SK-N-SH treated with all-trans-retinoic acid at 6 μM for 48 hours (cell line): ENCODE data around the gene MAB21L3.

Experiments used
- ARNTL ChIP-seq: fragments of 450-650 bp; formaldehyde crosslinking; IDR thresholded peaks from 2 replicates; pipeline ENCODE4 v1.5.0; 2020; ENCODE audit warnings: low read depth, mild to moderate bottlenecking, moderate library complexity, borderline replicate concordance
- GLIS3 ChIP-seq: fragments of 250-450 bp; sonication (Bioruptor Pico); IDR thresholded peaks from 2 replicates; pipeline ENCODE4 v1.5.0; 2020; ENCODE audit warnings: mild to moderate bottlenecking, moderate library complexity
- ISL1 ChIP-seq: fragments of 250-450 bp; sonication (Bioruptor Pico); IDR thresholded peaks from 2 replicates; pipeline ENCODE4 v2.1.2; 2022; ENCODE audit warnings: mild to moderate bottlenecking, moderate library complexity
- PPARA ChIP-seq: fragments of 250-450 bp; sonication (Bioruptor Pico); IDR thresholded peaks from 2 replicates; pipeline ENCODE4 v1.5.0; 2020; ENCODE audit warnings: mild to moderate bottlenecking, borderline replicate concordance
- TOX ChIP-seq: fragments of 250-450 bp; sonication (Bioruptor Pico); IDR thresholded peaks from 2 replicates; pipeline ENCODE4 v1.8.0; 2021; ENCODE audit warnings: mild to moderate bottlenecking, moderate library complexity, borderline replicate concordance
- ZFP3 ChIP-seq: fragments of 250-450 bp; sonication (Bioruptor Pico); IDR thresholded peaks from 2 replicates; pipeline ENCODE4 v1.5.0; 2020; ENCODE audit warnings: mild to moderate bottlenecking, moderate library complexity
- ZFP30 ChIP-seq: fragments of 450-650 bp; formaldehyde crosslinking; IDR thresholded peaks from 2 replicates; pipeline ENCODE4 v1.5.0; 2022; ENCODE audit warnings: mild to moderate bottlenecking, moderate library complexity
- ZNF8 ChIP-seq: fragments of 450-650 bp; formaldehyde crosslinking; IDR thresholded peaks from 2 replicates; pipeline ENCODE4 v1.5.0; 2020; ENCODE audit warnings: mild to moderate bottlenecking, moderate library complexity
- TF ChIP-seq, protein P1 (sequence below): fragments of 250-450 bp; sonication (Bioruptor Pico); IDR thresholded peaks from 2 replicates; pipeline ENCODE4 v1.5.0; 2020; ENCODE audit warnings: mild to moderate bottlenecking, moderate library complexity
- TF ChIP-seq, protein P2 (sequence below): fragments of 250-450 bp; sonication (Bioruptor Pico); IDR thresholded peaks from 2 replicates; pipeline ENCODE4 v1.5.1; 2020; ENCODE audit warnings: low read depth, mild to moderate bottlenecking, moderate library complexity

DNA sequence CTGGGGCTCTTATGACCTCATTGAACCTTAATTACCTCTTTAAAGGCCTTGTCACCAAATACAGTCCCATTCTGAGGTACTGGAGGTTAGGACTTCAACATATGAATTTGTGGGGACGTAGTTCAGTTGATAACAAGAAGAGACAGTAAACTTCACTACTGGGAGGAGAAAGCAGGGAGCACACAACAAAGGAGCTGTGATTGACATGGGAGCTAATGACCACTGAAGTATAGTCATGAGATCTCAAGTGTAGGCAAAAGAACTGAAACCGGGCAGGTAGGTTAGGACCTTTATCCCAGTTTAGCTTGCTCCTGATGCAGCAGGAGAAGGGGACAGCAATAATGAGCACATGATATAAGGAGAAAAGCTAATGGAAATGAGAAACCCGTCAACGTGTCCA, 11.8 kb upstream of the MAB21L3 start:
- TF ChIP-seq ISL1 (no peak), TOX (CRISPR knock-in tag) (no peak), ARNTL (CRISPR knock-in tag) (no peak), ZFP3 (CRISPR knock-in tag) (no peak), GLIS3 (CRISPR knock-in tag) (no peak), PPARA (no peak), ZFP30 (CRISPR knock-in tag) (no peak), ZNF8 (no peak)
- TF ChIP-seq, protein P1, sequence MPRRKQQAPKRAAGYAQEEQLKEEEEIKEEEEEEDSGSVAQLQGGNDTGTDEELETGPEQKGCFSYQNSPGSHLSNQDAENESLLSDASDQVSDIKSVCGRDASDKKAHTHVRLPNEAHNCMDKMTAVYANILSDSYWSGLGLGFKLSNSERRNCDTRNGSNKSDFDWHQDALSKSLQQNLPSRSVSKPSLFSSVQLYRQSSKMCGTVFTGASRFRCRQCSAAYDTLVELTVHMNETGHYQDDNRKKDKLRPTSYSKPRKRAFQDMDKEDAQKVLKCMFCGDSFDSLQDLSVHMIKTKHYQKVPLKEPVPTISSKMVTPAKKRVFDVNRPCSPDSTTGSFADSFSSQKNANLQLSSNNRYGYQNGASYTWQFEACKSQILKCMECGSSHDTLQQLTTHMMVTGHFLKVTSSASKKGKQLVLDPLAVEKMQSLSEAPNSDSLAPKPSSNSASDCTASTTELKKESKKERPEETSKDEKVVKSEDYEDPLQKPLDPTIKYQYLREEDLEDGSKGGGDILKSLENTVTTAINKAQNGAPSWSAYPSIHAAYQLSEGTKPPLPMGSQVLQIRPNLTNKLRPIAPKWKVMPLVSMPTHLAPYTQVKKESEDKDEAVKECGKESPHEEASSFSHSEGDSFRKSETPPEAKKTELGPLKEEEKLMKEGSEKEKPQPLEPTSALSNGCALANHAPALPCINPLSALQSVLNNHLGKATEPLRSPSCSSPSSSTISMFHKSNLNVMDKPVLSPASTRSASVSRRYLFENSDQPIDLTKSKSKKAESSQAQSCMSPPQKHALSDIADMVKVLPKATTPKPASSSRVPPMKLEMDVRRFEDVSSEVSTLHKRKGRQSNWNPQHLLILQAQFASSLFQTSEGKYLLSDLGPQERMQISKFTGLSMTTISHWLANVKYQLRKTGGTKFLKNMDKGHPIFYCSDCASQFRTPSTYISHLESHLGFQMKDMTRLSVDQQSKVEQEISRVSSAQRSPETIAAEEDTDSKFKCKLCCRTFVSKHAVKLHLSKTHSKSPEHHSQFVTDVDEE = no peak
- TF ChIP-seq, protein P2, sequence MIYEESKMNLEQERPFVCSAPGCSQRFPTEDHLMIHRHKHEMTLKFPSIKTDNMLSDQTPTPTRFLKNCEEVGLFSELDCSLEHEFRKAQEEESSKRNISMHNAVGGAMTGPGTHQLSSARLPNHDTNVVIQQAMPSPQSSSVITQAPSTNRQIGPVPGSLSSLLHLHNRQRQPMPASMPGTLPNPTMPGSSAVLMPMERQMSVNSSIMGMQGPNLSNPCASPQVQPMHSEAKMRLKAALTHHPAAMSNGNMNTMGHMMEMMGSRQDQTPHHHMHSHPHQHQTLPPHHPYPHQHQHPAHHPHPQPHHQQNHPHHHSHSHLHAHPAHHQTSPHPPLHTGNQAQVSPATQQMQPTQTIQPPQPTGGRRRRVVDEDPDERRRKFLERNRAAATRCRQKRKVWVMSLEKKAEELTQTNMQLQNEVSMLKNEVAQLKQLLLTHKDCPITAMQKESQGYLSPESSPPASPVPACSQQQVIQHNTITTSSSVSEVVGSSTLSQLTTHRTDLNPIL (CRISPR knock-in tag) = no peak
